K562 (cell line): Measurements from ENCODE around the gene NOL4L. TPM values are rescaled to one million over a fixed set of nuclear protein-coding genes. Genes with fewer than 3 reads are reported as not detected.
A peak's percentile ranks its signal among the peaks of the same experiment; 100 is the strongest.

ENCODE experiments used
- ATAC-seq: fragments of 200-7000 bp; cut with Tn5 transposase; 3 replicates; pipeline ENCODE4 v1.9.1; 2020; ENCODE audit warnings: moderate library complexity
- BruUV-seq: library from RNA; stranded (reverse); fragments of 400-500 nt; replicated peaks from 2 replicates; lab custom pipeline; 2021; lab: Mats Ljungman, UMichigan
- CTCF ChIA-PET: fragments of 300-600 bp; formaldehyde crosslinking; extraction: SDS; loops from one replicate; lab custom pipeline; 2021; ENCODE audit warnings: low intra/inter-chr PET ratio; lab: Yijun Ruan, JAX
- POLR2A ChIA-PET: fragments of 300-600, 350-650 bp; sonication (Branson Sonifier 250); formaldehyde crosslinking; extraction: SDS; loops from one replicate; lab custom pipeline; 2021; ENCODE audit warnings: antibody characterized with exemption, inconsistent platforms; lab: Yijun Ruan, JAX
- DNase-seq, 4 experiments: peaks; one replicate each; pipeline versions ENCODE4 v3.0.0 to v3.0.0-alpha.2; 2011 to 2018; ENCODE audit warnings: low spot score in 3 of 4, mixed read lengths in 3 of 4; ENCODE audit errors: extremely low read depth in 1 of 4
- FAIRE-seq: peaks from 2 replicates; lab custom pipeline; 2011; peaks lifted over from hg19 to GRCh38; lab: Jason Lieb, UNC
- H2AFZ ChIP-seq: 2 replicates; pipeline ENCODE4 v1.6.0; 2011; ENCODE audit warnings: low read depth, low read length, control low read depth, inconsistent platforms
- H3K27ac ChIP-seq: fragments of 200-600 bp; 3 replicates; pipeline ENCODE4 v1.8.0; 2011; ENCODE audit warnings: low read depth, mild to moderate bottlenecking, control low read depth, inconsistent platforms, low read length, moderate library complexity, mixed read lengths; ENCODE audit errors: extremely low read depth
- H3K27me3 ChIP-seq, 2 experiments: fragments of 300-600 bp in 1 of 2; 2 replicates in 1 of 2; 3 replicates in 1 of 2; pipeline versions ENCODE4 v1.6.0 to v1.8.0; 2011; ENCODE audit warnings: inconsistent platforms in 2 of 2, low read length in 2 of 2, mild to moderate bottlenecking in 1 of 2, mixed read lengths in 1 of 2, moderate library complexity in 1 of 2; ENCODE audit not compliant: control insufficient read depth in 2 of 2, insufficient read depth in 2 of 2
- H3K36me3 ChIP-seq: fragments of 300-600 bp; 3 replicates; pipeline ENCODE4 v1.8.0; 2011; ENCODE audit warnings: mild to moderate bottlenecking, low read length, inconsistent platforms; ENCODE audit not compliant: control insufficient read depth, insufficient read depth
- H3K4me1 ChIP-seq, 2 experiments: fragments of 200-600 bp in 1 of 2; replicated peaks in 1 of 2; 2 replicates in 1 of 2; 3 replicates in 1 of 2; pipeline versions ENCODE4 v1.5.1 to v1.8.0; 2011; ENCODE audit warnings: inconsistent platforms in 2 of 2, low read length in 2 of 2, mild to moderate bottlenecking in 1 of 2, mixed read lengths in 1 of 2, moderate library complexity in 1 of 2; ENCODE audit not compliant: control insufficient read depth in 2 of 2, insufficient read depth in 2 of 2
- H3K4me2 ChIP-seq: 2 replicates; pipeline ENCODE4 v1.6.1; 2011; ENCODE audit warnings: low read length, control low read depth, inconsistent platforms, mixed read lengths; ENCODE audit not compliant: insufficient read depth
- H3K4me3 ChIP-seq: fragments of 200-600 bp; sonication (generic), shearing (Covaris generic); 2 replicates; pipeline ENCODE4 v1.5.1; 2016; ENCODE audit warnings: control low read depth, inconsistent platforms
- H3K79me2 ChIP-seq: fragments of 200-600 bp; 3 replicates; pipeline ENCODE4 v1.8.0; 2011; ENCODE audit warnings: low read length, inconsistent platforms; ENCODE audit not compliant: control insufficient read depth, insufficient read depth
- H3K9ac ChIP-seq, 2 experiments: 2 replicates each; pipeline versions ENCODE4 v1.6.0 to v1.6.1; 2011; ENCODE audit warnings: low read depth in 2 of 2, low read length in 2 of 2, control low read depth in 1 of 2, inconsistent platforms in 1 of 2, mild to moderate bottlenecking in 1 of 2, mixed read lengths in 1 of 2; ENCODE audit not compliant: insufficient read depth in 1 of 2
- H3K9me1 ChIP-seq: one replicate; pipeline ENCODE4 v1.6.0; 2011; ENCODE audit warnings: inconsistent platforms, mild to moderate bottlenecking, low read length, moderate library complexity; ENCODE audit not compliant: control insufficient read depth, insufficient read depth
- H3K9me3 ChIP-seq: replicated peaks from 2 replicates; pipeline ENCODE4 v1.5.1; 2011; ENCODE audit warnings: low read depth, low read length, inconsistent platforms; ENCODE audit not compliant: control insufficient read depth, insufficient read depth
- H4K20me1 ChIP-seq: replicated peaks from 2 replicates; pipeline ENCODE4 v1.6.1; 2011; ENCODE audit warnings: low read length, inconsistent platforms, mixed read lengths; ENCODE audit not compliant: control insufficient read depth, insufficient read depth
- MAFF ChIP-seq: IDR thresholded peaks from 2 replicates; pipeline ENCODE4 v1.6.1; 2012; ENCODE audit warnings: low read length, improper control_type of control experiment
- PRDM10 ChIP-seq: fragments of 450-650 bp; IDR thresholded peaks from 2 replicates; pipeline ENCODE4 v1.6.1; 2018; ENCODE audit not compliant: partially characterized antibody
- SMARCA5 ChIP-seq: fragments of 450-650 bp; IDR thresholded peaks from 2 replicates; pipeline ENCODE4 v1.6.1; 2016
- ZBTB12 ChIP-seq: fragments of 250-450 bp; sonication (Bioruptor Pico); IDR thresholded peaks from 2 replicates; pipeline ENCODE4 v1.4.0; 2020
- ZNF518B ChIP-seq: fragments of 250-450 bp; sonication (Bioruptor Pico); IDR thresholded peaks from 2 replicates; pipeline ENCODE4 v1.5.0; 2021; ENCODE audit warnings: mild to moderate bottlenecking, moderate library complexity
- WGBS: fragments of 100-300 bp; shearing (Covaris generic); methylation state at CpG from one replicate; pipeline ENCODE4 v1.1.6; 2016; ENCODE audit warnings: low coverage, mixed read lengths; ENCODE audit not compliant: insufficient coverage; ENCODE audit errors: missing lambda C conversion rate; 5-methylcytosine and 5-hydroxymethylcytosine counted together
- in situ Hi-C: fragments of 300-500 bp; cut with MboI; formaldehyde crosslinking; loops from 4 replicates; pipeline ENCODE4 v1.15.0; 2018; ENCODE audit warnings: inconsistent platforms, mixed read lengths
- intact Hi-C: fragments of 100-400 bp; cut with micrococcal nuclease; formaldehyde crosslinking; loops from 2 replicates; pipeline ENCODE4 v1.14.2; 2022
- polyA plus RNA-seq, 8 experiments: library from polyadenylated mRNA; depleted of rRNA in 4 of 8; stranded (reverse) in 5 of 8; unstranded in 3 of 8; fragments of >200 nt; fragmentation: Nextera tagmentation in 2 of 8; fragmentation: Illumina TruSeq in 1 of 8; extraction: Ambion mirVana in 2 of 8; extraction: Trizol in 1 of 8; gene quantifications; 2 replicates each; pipeline versions ENCODE4 v1.2.1 to v1.2.3, GENCODE V29; 2011 to 2014; ENCODE audit warnings: inconsistent platforms in 1 of 8, missing spikeins in 1 of 8
- total RNA-seq, 7 experiments: library from RNA; depleted of rRNA in 6 of 7; stranded (reverse); fragments of >200 nt in 6 of 7; fragmentation: Illumina TruSeq in 2 of 7; extraction: Trizol in 2 of 7; gene quantifications; 2 replicates each; pipeline versions ENCODE4 v1.2.1 to v1.2.3, GENCODE V29; 2011 to 2021; ENCODE audit warnings: low replicate concordance in 1 of 7
- TF ChIP-seq, protein P1 (sequence below), 3 experiments: fragments of 200-800 bp in 1 of 3; sonication (Bioruptor generic) in 1 of 3; sonication (generic) in 1 of 3; formaldehyde crosslinking in 1 of 3; IDR thresholded peaks; 2 replicates each; pipeline versions ENCODE4 v1.6.1 to v1.8.0; 2016 to 2022; ENCODE audit warnings: mild to moderate bottlenecking in 2 of 3, missing compliant biosample characterization in 2 of 3, missing genetic modification characterization in 2 of 3, missing genetic modification reagents in 1 of 3

Gene NOL4L
- total and polyA plus RNA-seq, 9 of the 15 experiments (the other 6 are each of a cell fraction or from before 2014, with no cell fraction given): 5.1 to 36.2 (median 13.6) TPM

DNA sequence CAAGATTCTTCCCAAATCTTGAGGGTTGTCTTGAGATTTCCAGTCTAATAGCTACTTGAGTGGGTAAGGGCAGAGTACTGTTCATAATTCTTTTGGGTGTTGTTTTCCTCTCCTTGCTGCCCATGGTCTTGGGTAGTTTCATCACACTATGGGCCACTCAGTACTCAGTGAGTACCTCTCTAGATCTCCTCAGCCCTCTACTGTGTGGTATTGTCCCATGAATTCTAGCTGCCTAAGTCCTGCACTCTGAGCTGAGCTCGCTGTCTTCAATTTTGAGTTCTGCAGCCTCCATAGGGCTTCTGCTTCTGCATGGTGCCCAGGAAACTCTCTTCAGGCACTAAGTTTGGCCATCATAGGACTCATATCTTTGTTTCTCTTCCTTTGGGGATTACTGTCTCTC, 184.7 kb downstream of the NOL4L start:
- Histone ChIP-seq H3K9me3 (no peaks in the 10 kb centered on the region), H3K4me1 (peaks cover 12 to 18% of the 10 kb centered on the region in 2 experiments), H3K9me1 (no peaks in the 10 kb centered on the region), H3K79me2 (peaks cover 81% of the 10 kb centered on the region), H3K27me3 (no peaks in the 10 kb centered on the region), H3K9ac (no peak overlapping the region), H3K4me2 (no peak overlapping the region), H2AFZ (no peak overlapping the region), H3K4me3 (no peak overlapping the region), H3K27ac (peak overlapping the region; percentile 30; the same call in 2 of the 3 replicates), H4K20me1 (no peaks in the 10 kb centered on the region), H3K36me3 (peaks cover 13% of the 10 kb centered on the region)
- DNase-seq: no peak
- in situ Hi-C loops: no loop called here
- BruUV-seq: no TSS peak
- 86% methylated on average over 1 of the region's 1 CpG for WGBS
- no peak for FAIRE-seq
- CTCF ChIA-PET: no interaction called here
- TF ChIP-seq ZBTB12 (CRISPR knock-in tag): no peak
- TF ChIP-seq ZNF518B (CRISPR knock-in tag): no peak
- no peak for TF ChIP-seq PRDM10
- TF ChIP-seq, protein P1, sequence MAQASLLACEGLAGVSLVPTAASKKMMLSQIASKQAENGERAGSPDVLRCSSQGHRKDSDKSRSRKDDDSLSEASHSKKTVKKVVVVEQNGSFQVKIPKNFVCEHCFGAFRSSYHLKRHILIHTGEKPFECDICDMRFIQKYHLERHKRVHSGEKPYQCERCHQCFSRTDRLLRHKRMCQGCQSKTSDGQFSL (CRISPR knock-in tag; IDR thresholded peaks at IDR 0.05): no peak
- TF ChIP-seq, protein P1 (tag; IDR thresholded peaks at IDR 0.05): no peak
- no peak for TF ChIP-seq SMARCA5
- TF ChIP-seq MAFF: no peak
- POLR2A ChIA-PET: interaction anchor here (0.6 to 1.1 kb wide), 5 partner anchors 8 to 220 kb away, joined by 3 to 4 read pairs (median 3); partner anchors contain the start of gene ASXL1
- peak; percentile 14; the same call in 2 of the 3 replicates for ATAC-seq
- intact Hi-C loops: no loop called here
